SH-SY5Y (cell line): ENCODE measurements around the gene CDH4.

ENCODE experiments used
- GATA2 ChIP-seq: IDR thresholded peaks from 2 replicates; pipeline ENCODE4 v1.6.1; 2011; ENCODE audit warnings: mild to moderate bottlenecking, low read depth, low read length
- GATA3 ChIP-seq: IDR thresholded peaks from 2 replicates; pipeline ENCODE4 v1.6.1; 2011; ENCODE audit warnings: low read depth, mild to moderate bottlenecking, low read length, moderate library complexity

GRCh38 chr20:61871913-61872312 lies 619.9 kb downstream of the CDH4 start:
- TF ChIP-seq GATA2 (no peak), GATA3 (no peak)
